CD4-positive, alpha-beta memory T cell (primary cell): ENCODE data around the gene EYS. TPM values are rescaled to one million over a fixed set of nuclear protein-coding genes. Genes with fewer than 3 reads are reported as not detected.

Source experiments
- CTCF ChIA-PET: fragments of 350-600 bp; sonication (Branson Sonifier 250); formaldehyde crosslinking; loops from one replicate; lab custom pipeline; 2021; ENCODE audit warnings: inconsistent platforms; ENCODE audit not compliant: partially characterized antibody; lab: Charles Lee
- POLR2A ChIA-PET: fragments of 350-600 bp; sonication (Branson Sonifier 250); formaldehyde crosslinking; loops from one replicate; lab custom pipeline; 2021; ENCODE audit not compliant: partially characterized antibody; lab: Charles Lee
- DNase-seq, 5 donors: peaks; one replicate each; pipeline versions ENCODE4 v3.0.0 to v3.0.0-alpha.2; 2020 to 2022; ENCODE audit warnings: mixed read lengths in 1 of 5
- H3K27ac ChIP-seq: one replicate; pipeline ENCODE4 v1.7.0; 2013; ENCODE audit warnings: low read depth, low read length
- H3K27me3 ChIP-seq: 2 replicates; pipeline ENCODE4 v1.7.0; 2013; ENCODE audit warnings: mild to moderate bottlenecking, low read length, moderate library complexity; ENCODE audit not compliant: insufficient read depth
- H3K36me3 ChIP-seq: 2 replicates; pipeline ENCODE4 v1.7.0; 2013; ENCODE audit warnings: mild to moderate bottlenecking, low read length, moderate library complexity; ENCODE audit not compliant: insufficient read depth
- H3K4me1 ChIP-seq: 2 replicates; pipeline ENCODE4 v1.7.0; 2013; ENCODE audit warnings: mild to moderate bottlenecking, low read length, moderate library complexity; ENCODE audit not compliant: insufficient read depth
- H3K4me3 ChIP-seq, 2 donors: one replicate each; pipeline ENCODE4 v1.7.0; 2013; ENCODE audit warnings: low read length in 2 of 2, mild to moderate bottlenecking in 1 of 2
- H3K9me3 ChIP-seq, 2 donors: one replicate each; pipeline ENCODE4 v1.7.0; 2013; ENCODE audit warnings: low read length in 2 of 2, control low read depth in 1 of 2; ENCODE audit not compliant: control insufficient read depth in 1 of 2
- H3K27ac Mint-ChIP-seq, 7 donors: one replicate each; pipeline ENCODE4 v1.8.0; 2020 to 2021; ENCODE audit warnings: mixed read lengths in 7 of 7, mild to moderate bottlenecking in 6 of 7, inconsistent platforms in 3 of 7, moderate library complexity in 3 of 7
- H3K27me3 Mint-ChIP-seq, 2 donors: one replicate each; pipeline ENCODE4 v1.8.0; 2020 to 2021; ENCODE audit warnings: mixed read lengths in 2 of 2
- H3K36me3 Mint-ChIP-seq, 2 donors: one replicate each; pipeline ENCODE4 v1.8.0; 2020 to 2021; ENCODE audit warnings: mixed read lengths in 2 of 2, inconsistent platforms in 1 of 2, mild to moderate bottlenecking in 1 of 2
- H3K4me1 Mint-ChIP-seq, 4 donors: one replicate each; pipeline ENCODE4 v1.8.0; 2020 to 2021; ENCODE audit warnings: mixed read lengths in 4 of 4, mild to moderate bottlenecking in 1 of 4
- H3K4me3 Mint-ChIP-seq, 8 donors: one replicate each; pipeline ENCODE4 v1.8.0; 2020 to 2021; ENCODE audit warnings: mixed read lengths in 8 of 8, mild to moderate bottlenecking in 7 of 8, moderate library complexity in 6 of 8, inconsistent platforms in 3 of 8
- H3K9me3 Mint-ChIP-seq, 8 donors: one replicate each; pipeline ENCODE4 v1.8.0; 2020 to 2021; ENCODE audit warnings: mixed read lengths in 8 of 8, mild to moderate bottlenecking in 5 of 8, inconsistent platforms in 3 of 8, moderate library complexity in 1 of 8
- intact Hi-C: fragments of 100-400 bp; cut with micrococcal nuclease; formaldehyde crosslinking; loops from one replicate; pipeline ENCODE4 v1.15.1; 2023
- polyA plus RNA-seq, 2 donors: library from polyadenylated mRNA; unstranded; fragments of 300-500 nt; fragmentation: Illumina TruSeq; gene quantifications; one replicate each; pipeline ENCODE4 v1.2.3, GENCODE V29; 2021
- total RNA-seq, 2 experiments: library from RNA; stranded (reverse); gene quantifications; one replicate each; pipeline ENCODE4 v1.2.3, GENCODE V29; 2021

Gene EYS
- total and polyA plus RNA-seq, 4 experiments from 2014 or later = 0.17 to 0.20 TPM; not detected in 2

DNA sequence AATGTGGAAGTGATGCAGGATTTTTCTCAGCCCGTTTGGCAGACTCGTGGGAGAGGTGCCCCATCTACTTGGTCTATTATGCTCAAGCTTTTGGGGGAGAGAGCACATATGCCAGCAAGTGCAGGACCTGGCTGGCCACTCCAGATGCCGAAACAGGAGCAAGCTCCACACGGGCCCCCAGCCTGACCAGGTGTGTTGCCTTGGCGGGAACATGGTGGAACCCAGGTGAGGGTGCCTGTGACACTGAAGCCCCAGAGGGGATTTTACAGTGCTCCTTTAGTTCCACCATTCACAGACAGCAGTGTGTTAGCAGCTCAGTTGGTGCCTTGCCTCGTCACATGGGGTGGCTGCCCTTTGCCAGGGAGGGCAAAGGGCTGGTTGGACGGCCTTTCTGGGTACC lies 798.9 kb downstream of the EYS start:
- Mint-ChIP-seq H3K9me3 (peaks cover 0 to 9% (median 5%) of the 10 kb centered on the region in 8 donors), H3K36me3 (no peaks in the 10 kb centered on the region), H3K4me1 (no peaks in the 10 kb centered on the region), H3K27ac (no peak overlapping the region), H3K27me3 (no peaks in the 10 kb centered on the region), H3K4me3 (no peak overlapping the region)
- Histone ChIP-seq H3K36me3 (no peaks in the 10 kb centered on the region), H3K4me1 (no peaks in the 10 kb centered on the region), H3K27me3 (no peaks in the 10 kb centered on the region), H3K27ac (no peak overlapping the region), H3K9me3 (no peaks in the 10 kb centered on the region), H3K4me3 (no peak overlapping the region)
- POLR2A ChIA-PET = no interaction called here
- DNase-seq = no peak
- intact Hi-C loops = no loop called here
- CTCF ChIA-PET = no interaction called here

DNA sequence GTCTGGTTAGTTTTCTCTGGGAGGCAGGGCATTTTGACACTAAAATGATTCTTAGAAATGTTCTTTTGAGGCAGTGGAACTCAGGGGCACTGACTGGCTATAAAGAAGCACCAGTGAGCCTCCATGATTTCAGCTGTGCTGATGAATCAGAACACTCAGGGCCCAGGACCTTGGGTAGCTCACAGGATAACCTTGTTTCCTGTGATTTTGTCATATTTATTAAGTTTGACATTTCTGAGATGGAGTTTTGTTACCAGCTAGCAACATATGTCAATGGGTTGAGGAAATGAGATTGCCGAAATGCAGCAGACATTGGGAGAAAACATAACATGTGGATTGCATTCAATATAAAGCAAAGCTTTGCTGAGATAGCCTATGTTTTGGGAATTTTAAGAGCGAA lies 802.4 kb downstream of the EYS start:
- Mint-ChIP-seq H3K4me1 (no peaks in the 10 kb centered on the region), H3K4me3 (no peak overlapping the region), H3K36me3 (no peaks in the 10 kb centered on the region), H3K9me3 (peaks cover 0 to 9% (median 5%) of the 10 kb centered on the region in 8 donors), H3K27me3 (no peaks in the 10 kb centered on the region), H3K27ac (no peak overlapping the region)
- H3K27ac ChIP-seq = no peak overlapping the region
- H3K36me3 ChIP-seq = no peaks in the 10 kb centered on the region
- ChIA-PET POLR2A (no interaction called here), CTCF (no interaction called here)
- DNase-seq = no peak
- H3K9me3 ChIP-seq = no peaks in the 10 kb centered on the region
- no peaks in the 10 kb centered on the region for H3K4me1 ChIP-seq
- H3K27me3 ChIP-seq = no peaks in the 10 kb centered on the region
- no peak overlapping the region for H3K4me3 ChIP-seq
- intact Hi-C loops = no loop called here

DNA sequence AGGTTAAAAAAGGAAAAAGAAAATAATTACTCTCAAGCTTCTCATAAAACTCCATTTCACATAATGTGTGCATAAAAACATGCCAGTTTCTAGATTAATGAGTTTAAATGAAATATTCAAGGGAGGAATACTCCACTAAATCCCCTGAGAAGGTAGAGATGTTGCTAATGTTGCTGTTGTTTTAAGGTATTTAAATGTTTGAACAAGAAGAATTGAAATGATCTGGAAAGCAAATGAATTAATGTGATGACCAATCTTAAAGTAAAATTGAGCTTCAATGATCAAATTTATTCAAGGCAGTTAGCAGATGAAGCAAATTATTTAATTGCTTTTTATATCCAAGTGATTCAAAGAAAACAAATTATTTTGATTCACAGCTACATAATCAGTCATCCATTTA lies 804.4 kb downstream of the EYS start:
- no peak overlapping the region for H3K4me3 ChIP-seq
- ChIA-PET CTCF (no interaction called here), POLR2A (no interaction called here)
- Mint-ChIP-seq H3K4me1 (no peaks in the 10 kb centered on the region), H3K36me3 (no peaks in the 10 kb centered on the region), H3K27me3 (no peaks in the 10 kb centered on the region), H3K4me3 (no peak overlapping the region), H3K27ac (no peak overlapping the region), H3K9me3 (peaks cover 0 to 16% (median 4%) of the 10 kb centered on the region in 8 donors)
- H3K9me3 ChIP-seq = no peaks in the 10 kb centered on the region
- no peaks in the 10 kb centered on the region for H3K27me3 ChIP-seq
- H3K36me3 ChIP-seq = no peaks in the 10 kb centered on the region
- H3K4me1 ChIP-seq = no peaks in the 10 kb centered on the region
- intact Hi-C loops = no loop called here
- DNase-seq = no peak
- no peak overlapping the region for H3K27ac ChIP-seq

DNA sequence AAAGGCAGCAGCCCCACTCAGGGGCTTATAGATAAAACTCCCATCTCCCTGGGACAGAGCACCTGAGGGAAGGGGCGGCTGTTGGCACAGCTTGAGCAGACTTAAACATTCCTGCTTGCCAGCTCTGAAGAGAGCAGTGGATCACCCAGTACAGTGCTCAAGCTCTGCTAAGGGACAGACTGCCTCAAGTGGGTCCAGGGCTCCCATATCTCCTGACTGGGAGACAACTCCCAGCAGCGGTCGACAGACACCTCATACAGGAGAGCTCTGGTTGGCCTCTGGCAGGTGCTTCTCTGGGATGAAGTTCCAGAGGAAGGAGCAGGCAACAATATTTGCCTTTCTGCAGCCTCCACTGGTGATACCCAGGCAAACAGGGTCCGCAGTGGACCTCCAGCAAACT lies 810.1 kb downstream of the EYS start:
- no peaks in the 10 kb centered on the region for H3K36me3 Mint-ChIP-seq
- H3K9me3 ChIP-seq = no peaks in the 10 kb centered on the region
- no peaks in the 10 kb centered on the region for H3K36me3 ChIP-seq
- H3K4me1 ChIP-seq = no peaks in the 10 kb centered on the region
- no peak overlapping the region for H3K27ac ChIP-seq
- peaks cover 0 to 23% (median 8%) of the 10 kb centered on the region in 8 donors for H3K9me3 Mint-ChIP-seq
- ChIA-PET CTCF (no interaction called here), POLR2A (no interaction called here)
- intact Hi-C loops = no loop called here
- H3K4me3 ChIP-seq = no peak overlapping the region
- no peak overlapping the region for H3K4me3 Mint-ChIP-seq
- H3K27ac Mint-ChIP-seq = no peak overlapping the region
- H3K27me3 ChIP-seq = no peaks in the 10 kb centered on the region
- DNase-seq = no peak
- no peaks in the 10 kb centered on the region for H3K27me3 Mint-ChIP-seq
- no peaks in the 10 kb centered on the region for H3K4me1 Mint-ChIP-seq

DNA sequence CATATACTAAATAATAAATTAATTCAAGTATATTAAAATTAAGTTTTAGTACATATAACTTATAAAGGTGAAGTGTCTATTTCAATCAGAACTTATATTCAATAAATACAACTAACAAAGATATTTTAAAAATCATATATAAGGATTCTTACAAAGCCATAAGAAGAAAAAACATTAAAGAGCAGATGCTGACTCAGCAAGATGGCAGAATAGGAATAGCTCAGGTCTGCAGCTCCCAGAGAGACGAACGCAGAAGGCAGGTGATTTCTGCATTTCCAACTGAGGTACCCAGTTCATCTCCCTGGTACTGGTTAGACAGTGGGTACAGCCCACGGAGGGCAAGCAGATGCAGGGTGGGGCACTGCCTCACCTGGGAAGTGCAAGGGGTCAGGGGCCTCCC lies 811.1 kb downstream of the EYS start:
- POLR2A ChIA-PET = no interaction called here
- H3K36me3 Mint-ChIP-seq = no peaks in the 10 kb centered on the region
- intact Hi-C loops = no loop called here
- DNase-seq = no peak
- no peak overlapping the region for H3K4me3 ChIP-seq
- no peaks in the 10 kb centered on the region for H3K9me3 ChIP-seq
- H3K27me3 Mint-ChIP-seq = no peaks in the 10 kb centered on the region
- H3K4me1 ChIP-seq = no peaks in the 10 kb centered on the region
- H3K27me3 ChIP-seq = no peaks in the 10 kb centered on the region
- no peak overlapping the region for H3K27ac ChIP-seq
- no peaks in the 10 kb centered on the region for H3K36me3 ChIP-seq
- H3K9me3 Mint-ChIP-seq = peaks cover 0 to 27% (median 9%) of the 10 kb centered on the region in 8 donors
- H3K4me1 Mint-ChIP-seq = no peaks in the 10 kb centered on the region
- H3K27ac Mint-ChIP-seq = peak overlapping the region in 1 of 7 donors; percentile 44
- CTCF ChIA-PET = no interaction called here
- H3K4me3 Mint-ChIP-seq = no peak overlapping the region

DNA sequence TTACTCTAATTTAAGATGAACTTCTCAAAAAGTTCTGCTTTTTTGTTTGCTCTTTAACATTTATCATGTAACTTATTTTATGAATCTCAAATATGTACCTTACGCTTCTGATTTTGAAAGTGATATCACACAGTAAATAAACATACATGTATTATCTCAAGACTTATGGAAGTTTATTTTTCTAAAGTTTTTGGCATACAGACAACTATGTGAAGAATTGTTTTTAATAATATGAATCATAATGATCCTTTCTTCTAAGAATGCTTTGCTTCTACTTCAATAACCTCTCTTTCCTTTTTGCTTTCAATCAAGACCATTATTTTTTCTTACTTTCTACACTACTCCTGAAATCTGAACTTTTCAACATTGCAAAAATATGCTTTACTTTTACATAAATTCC lies 816.4 kb downstream of the EYS start:
- ChIA-PET POLR2A (no interaction called here), CTCF (no interaction called here)
- Mint-ChIP-seq H3K4me1 (no peaks in the 10 kb centered on the region), H3K27me3 (no peaks in the 10 kb centered on the region), H3K9me3 (peaks cover 0 to 10% (median 4%) of the 10 kb centered on the region in 8 donors), H3K4me3 (no peak overlapping the region), H3K36me3 (no peaks in the 10 kb centered on the region), H3K27ac (no peak overlapping the region)
- Histone ChIP-seq H3K4me1 (no peaks in the 10 kb centered on the region), H3K4me3 (no peak overlapping the region), H3K36me3 (no peaks in the 10 kb centered on the region), H3K27ac (no peak overlapping the region), H3K27me3 (no peaks in the 10 kb centered on the region), H3K9me3 (no peaks in the 10 kb centered on the region)
- intact Hi-C loops = no loop called here
- DNase-seq = no peak

DNA sequence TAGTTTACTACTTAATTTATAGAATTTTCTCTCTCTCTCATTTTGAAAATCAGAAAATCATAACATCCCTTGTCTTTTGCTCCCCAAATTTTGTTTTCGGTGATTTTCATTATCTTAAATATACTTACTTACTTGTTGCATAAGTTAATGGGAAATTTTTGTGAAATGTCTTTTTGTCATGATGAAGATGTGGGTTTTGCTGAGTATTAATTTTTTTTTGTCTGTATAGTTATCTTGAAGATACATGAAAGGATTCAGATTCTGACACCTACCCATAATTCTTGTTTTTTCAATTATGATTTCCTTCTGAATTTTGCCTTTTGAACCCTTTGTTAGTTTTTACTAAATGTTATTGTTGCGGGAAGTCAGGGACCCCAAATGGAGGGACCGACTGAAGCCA lies 817.9 kb downstream of the EYS start:
- ChIA-PET POLR2A (no interaction called here), CTCF (no interaction called here)
- no peak for DNase-seq
- Histone ChIP-seq H3K9me3 (no peaks in the 10 kb centered on the region), H3K4me3 (no peak overlapping the region), H3K27me3 (no peaks in the 10 kb centered on the region), H3K4me1 (no peaks in the 10 kb centered on the region), H3K27ac (no peak overlapping the region), H3K36me3 (no peaks in the 10 kb centered on the region)
- Mint-ChIP-seq H3K4me3 (no peak overlapping the region), H3K36me3 (no peaks in the 10 kb centered on the region), H3K9me3 (peaks cover 0 to 10% (median 5%) of the 10 kb centered on the region in 8 donors), H3K27ac (no peak overlapping the region), H3K4me1 (no peaks in the 10 kb centered on the region), H3K27me3 (no peaks in the 10 kb centered on the region)
- intact Hi-C loops = no loop called here

DNA sequence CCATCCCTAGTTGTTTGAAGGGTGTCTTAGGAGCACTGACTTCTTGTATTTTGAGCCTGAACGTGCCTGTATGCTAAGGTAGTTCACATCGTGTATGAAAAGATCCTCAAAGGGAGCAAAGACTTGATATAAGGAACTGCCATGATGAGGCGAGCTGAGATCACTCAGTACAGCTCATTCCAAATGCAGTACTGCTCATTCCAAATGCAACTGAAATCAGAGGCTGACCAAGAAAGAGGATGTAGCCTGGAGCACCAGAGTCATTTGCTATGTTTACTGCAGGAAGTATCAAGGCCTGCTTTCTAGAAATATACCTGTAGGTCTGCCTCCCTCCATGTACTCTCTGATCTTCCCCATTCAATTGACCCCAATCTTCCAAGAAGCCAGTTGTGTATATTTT lies 832.2 kb downstream of the EYS start:
- H3K4me3 Mint-ChIP-seq = no peak overlapping the region
- no peaks in the 10 kb centered on the region for H3K27me3 Mint-ChIP-seq

More for the DNA sequence above, 832.2 kb downstream of the EYS start:
- intact Hi-C loops = no loop called here
- H3K27me3 ChIP-seq = no peaks in the 10 kb centered on the region
- H3K9me3 ChIP-seq = peaks cover 0 to 4% of the 10 kb centered on the region in 2 donors
- no peak overlapping the region for H3K27ac ChIP-seq
- no peak for DNase-seq
- H3K4me1 Mint-ChIP-seq = no peaks in the 10 kb centered on the region
- H3K4me1 ChIP-seq = no peaks in the 10 kb centered on the region
- H3K4me3 ChIP-seq = no peak overlapping the region
- H3K36me3 ChIP-seq = no peaks in the 10 kb centered on the region
- CTCF ChIA-PET = no interaction called here
- no peak overlapping the region for H3K27ac Mint-ChIP-seq
- peaks cover 0 to 22% (median 8%) of the 10 kb centered on the region in 8 donors for H3K9me3 Mint-ChIP-seq
- H3K36me3 Mint-ChIP-seq = no peaks in the 10 kb centered on the region
- POLR2A ChIA-PET = no interaction called here
